KMS-11 (cell line): ENCODE measurements around the gene LRPAP1.
"Not testable (repeated sequence)": the region's sequence is repeated elsewhere in the genome, so short reads cannot be mapped to it uniquely, and the experiment has no call there.

ENCODE experiments used
- H2AFZ ChIP-seq: fragments of 200-600 bp; sonication (generic); 2 replicates; pipeline ENCODE4 v1.6.1; 2016; ENCODE audit warnings: antibody characterized with exemption, mixed run types, low read depth
- H3K27ac ChIP-seq: fragments of 200-600 bp; sonication (generic); 2 replicates; pipeline ENCODE4 v1.6.1; 2016; ENCODE audit warnings: mild to moderate bottlenecking, mixed run types
- H3K27me3 ChIP-seq: fragments of 200-600 bp; sonication (generic); 2 replicates; pipeline ENCODE4 v1.6.1; 2017; ENCODE audit warnings: mild to moderate bottlenecking, low read depth, mixed run types, moderate library complexity; ENCODE audit not compliant: insufficient read depth
- H3K36me3 ChIP-seq: fragments of 200-600 bp; sonication (generic); 2 replicates; pipeline ENCODE4 v1.6.1; 2017; ENCODE audit warnings: mild to moderate bottlenecking, mixed run types; ENCODE audit not compliant: insufficient read depth
- H3K4me1 ChIP-seq: fragments of 200-600 bp; sonication (generic); 2 replicates; pipeline ENCODE4 v1.6.1; 2016; ENCODE audit warnings: mild to moderate bottlenecking, low read depth, mixed run types; ENCODE audit not compliant: poor library complexity, severe bottlenecking
- H3K4me2 ChIP-seq: fragments of 200-600 bp; sonication (generic); 2 replicates; pipeline ENCODE4 v1.7.0; 2016; ENCODE audit warnings: mild to moderate bottlenecking, mixed run types
- H3K4me3 ChIP-seq: fragments of 200-600 bp; sonication (generic); IDR thresholded peaks from 2 replicates; pipeline ENCODE4 v1.6.1; 2017; ENCODE audit warnings: low read depth, low read length, mixed read lengths; ENCODE audit not compliant: insufficient read depth
- H3K79me2 ChIP-seq: fragments of 200-600 bp; sonication (generic); 2 replicates; pipeline ENCODE4 v1.6.1; 2016; ENCODE audit warnings: low read depth, mixed run types; ENCODE audit not compliant: insufficient read depth
- H3K9ac ChIP-seq: fragments of 200-600 bp; sonication (generic); 2 replicates; pipeline ENCODE4 v1.6.1; 2016; ENCODE audit warnings: mild to moderate bottlenecking, mixed run types
- H4K20me1 ChIP-seq: fragments of 200-600 bp; sonication (generic); 2 replicates; pipeline ENCODE4 v1.6.1; 2016; ENCODE audit warnings: mild to moderate bottlenecking, mixed run types; ENCODE audit not compliant: insufficient read depth
- CTCF ChIP-seq: fragments of 200-600 bp; sonication (generic); conservative IDR thresholded peaks from 2 replicates; pipeline ENCODE4 v1.6.1; 2017; ENCODE audit warnings: low read depth, mild to moderate bottlenecking, antibody characterized with exemption, low read length, moderate library complexity, mixed read lengths

LRPAP1 gene

GRCh38 chr4:3575426-3576369, 43.5 kb upstream of the LRPAP1 start:
- not testable (repeated sequence) for H4K20me1 ChIP-seq, H3K27me3 ChIP-seq, H3K4me3 ChIP-seq, H3K4me2 ChIP-seq, H2AFZ ChIP-seq, H3K27ac ChIP-seq, H3K9ac ChIP-seq, H3K36me3 ChIP-seq, H3K79me2 ChIP-seq, H3K4me1 ChIP-seq

GRCh38 chr4:3574865-3575264, 42.6 kb upstream of the LRPAP1 start:
- H3K79me2 ChIP-seq, H3K4me2 ChIP-seq, H3K27ac ChIP-seq, H2AFZ ChIP-seq, H3K27me3 ChIP-seq, H3K4me1 ChIP-seq, H3K9ac ChIP-seq, H4K20me1 ChIP-seq, H3K4me3 ChIP-seq, H3K36me3 ChIP-seq: not testable (repeated sequence)

GRCh38 chr4:3574346-3574745, 42.1 kb upstream of the LRPAP1 start:
- not testable (repeated sequence) for H3K9ac ChIP-seq, H3K27me3 ChIP-seq, H3K36me3 ChIP-seq, H3K4me3 ChIP-seq, H3K79me2 ChIP-seq, H3K27ac ChIP-seq, H3K4me2 ChIP-seq, H2AFZ ChIP-seq, H4K20me1 ChIP-seq, H3K4me1 ChIP-seq

GRCh38 chr4:3573131-3573530, 40.9 kb upstream of the LRPAP1 start:
- Histone ChIP-seq H3K27me3 (peaks cover 3% of the 10 kb centered on the region; the same call in 1 of the 2 replicates), H3K36me3 (no peaks in the 10 kb centered on the region), H3K4me2 (no peak overlapping the region), H2AFZ (no peak overlapping the region), H3K4me3 (no peak overlapping the region), H3K79me2 (no peaks in the 10 kb centered on the region), H3K4me1 (no peaks in the 10 kb centered on the region), H4K20me1 (no peaks in the 10 kb centered on the region), H3K27ac (no peak overlapping the region), H3K9ac (no peak overlapping the region)
- TF ChIP-seq CTCF = no peak

GRCh38 chr4:3572363-3572762, 40.1 kb upstream of the LRPAP1 start:
- no peak overlapping the region for H3K4me3 ChIP-seq
- H3K27me3 ChIP-seq = peaks cover 3% of the 10 kb centered on the region; the same call in 1 of the 2 replicates
- H3K36me3 ChIP-seq = no peaks in the 10 kb centered on the region

More at GRCh38 chr4:3572363-3572762, 40.1 kb upstream of the LRPAP1 start:
- H3K4me2 ChIP-seq = no peak overlapping the region
- no peak overlapping the region for H2AFZ ChIP-seq
- H3K27ac ChIP-seq = no peak overlapping the region
- no peaks in the 10 kb centered on the region for H3K4me1 ChIP-seq
- TF ChIP-seq CTCF = no peak
- no peaks in the 10 kb centered on the region for H4K20me1 ChIP-seq
- no peak overlapping the region for H3K9ac ChIP-seq
- H3K79me2 ChIP-seq = no peaks in the 10 kb centered on the region
